Keratinocyte (primary cell): ENCODE results near the gene PTPRD.

Experiments used
- CTCF ChIP-seq, 3 experiments: IDR thresholded peaks in 1 of 3; conservative IDR thresholded peaks in 1 of 3; optimal IDR thresholded peaks in 1 of 3; 2 replicates in 2 of 3; 3 replicates in 1 of 3; pipeline versions ENCODE3 to v1.5.1; 2011; ENCODE audit warnings: low read length in 3 of 3, mild to moderate bottlenecking in 3 of 3, moderate library complexity in 2 of 3, control low read depth in 1 of 3, inconsistent platforms in 1 of 3; ENCODE audit not compliant: insufficient read depth in 2 of 3; ENCODE audit errors: extremely low read depth in 1 of 3
- EZH2 ChIP-seq: IDR thresholded peaks from one replicate; pipeline ENCODE4 v1.6.1; 2012; ENCODE audit warnings: inconsistent platforms, mild to moderate bottlenecking, low read length, moderate library complexity

- TF ChIP-seq CTCF (optimal IDR thresholded peaks at IDR 0.05 in 1 of 3, IDR thresholded peaks at IDR 0.05 in 1 of 3, conservative IDR thresholded peaks at IDR 0.05 in 1 of 3; ENCODE audit: extremely low read depth in 1 of 3, insufficient read depth in 2 of 3, low read length in 3 of 3) (no peak), EZH2 (no peak)
These were observed 1997.8 kb downstream of the PTPRD start for GRCh38 chr9:8614926-8615440.
